ENCODE results near the gene CRHR2.

Gene CRHR2

GRCh38 chr7:30674876-30675275 is 7.4 kb downstream of the CRHR2 start:
- peak; percentile 56 for DNase-seq

- DNase-seq, result peak; percentile 28
These were observed 7.8 kb downstream of the CRHR2 start for GRCh38 chr7:30674420-30674819.

- DNase-seq, result no peak
These were observed 10.3 kb downstream of the CRHR2 start for GRCh38 chr7:30671793-30672465.

- DNase-seq, result no peak
These were observed 14.2 kb downstream of the CRHR2 start for GRCh38 chr7:30668102-30668501.

GRCh38 chr7:30667172-30667571 is 15.1 kb downstream of the CRHR2 start:
- no peak for DNase-seq

GRCh38 chr7:30665449-30665848 is 16.8 kb downstream of the CRHR2 start:
- DNase-seq, result no peak

- no peak for DNase-seq
These were observed 17.2 kb downstream of the CRHR2 start for GRCh38 chr7:30665043-30665442.

- DNase-seq, result no peak
These were observed 17.9 kb downstream of the CRHR2 start for GRCh38 chr7:30664184-30664885.

- DNase-seq, result no peak
These were observed 18.8 kb downstream of the CRHR2 start for GRCh38 chr7:30663414-30663813.

GRCh38 chr7:30662431-30662939 is 19.8 kb downstream of the CRHR2 start:
- no peak for DNase-seq

- no peak for DNase-seq
These were observed 20.3 kb downstream of the CRHR2 start for GRCh38 chr7:30661926-30662325.

GRCh38 chr7:30660331-30661255 is 21.7 kb downstream of the CRHR2 start:
- DNase-seq, result peak; percentile 95

- peak; percentile 76 for DNase-seq
These were observed 22.9 kb downstream of the CRHR2 start for GRCh38 chr7:30659312-30659711.

- no peak for DNase-seq
These were observed 23.7 kb downstream of the CRHR2 start for GRCh38 chr7:30658479-30659074.

- DNase-seq, result no peak
These were observed 25.1 kb downstream of the CRHR2 start for GRCh38 chr7:30657131-30657530.

- peak; percentile 19 for DNase-seq
These were observed 26.0 kb downstream of the CRHR2 start for GRCh38 chr7:30656006-30656957.

- DNase-seq, result no peak
These were observed 26.9 kb downstream of the CRHR2 start for GRCh38 chr7:30655096-30655970.

- DNase-seq, result no peak
These were observed 27.8 kb downstream of the CRHR2 start for GRCh38 chr7:30654296-30655090.

All from NCI-H345 (cell line).